Endothelial cell (in vitro differentiated cells): Measurements from ENCODE around the gene PCDHGA1. TPM values are rescaled to one million over a fixed set of nuclear protein-coding genes. Genes with fewer than 3 reads are reported as not detected.
A peak's percentile ranks its signal among the peaks of the same experiment; 100 is the strongest.

Experiments
- DNase-seq: peaks from one replicate; pipeline ENCODE4 v3.0.0; 2021; ENCODE audit warnings: low spot score
- H3K27ac Mint-ChIP-seq: one replicate; pipeline ENCODE4 v1.8.0; 2021; ENCODE audit warnings: mixed read lengths, inconsistent platforms; ENCODE audit not compliant: unreplicated experiment
- H3K27me3 Mint-ChIP-seq: one replicate; pipeline ENCODE4 v1.8.0; 2021; ENCODE audit warnings: mild to moderate bottlenecking, moderate library complexity, mixed read lengths, inconsistent platforms; ENCODE audit not compliant: unreplicated experiment
- H3K36me3 Mint-ChIP-seq: one replicate; pipeline ENCODE4 v1.8.0; 2021; ENCODE audit warnings: mild to moderate bottlenecking, low read depth, mixed read lengths, inconsistent platforms; ENCODE audit not compliant: unreplicated experiment
- H3K4me1 Mint-ChIP-seq: one replicate; pipeline ENCODE4 v1.8.0; 2021; ENCODE audit warnings: mild to moderate bottlenecking, mixed read lengths, inconsistent platforms; ENCODE audit not compliant: unreplicated experiment
- H3K4me3 Mint-ChIP-seq: one replicate; pipeline ENCODE4 v1.8.0; 2021; ENCODE audit warnings: mild to moderate bottlenecking, mixed read lengths, inconsistent platforms; ENCODE audit not compliant: unreplicated experiment
- H3K9me3 Mint-ChIP-seq: one replicate; pipeline ENCODE4 v1.8.0; 2021; ENCODE audit warnings: mixed read lengths, inconsistent platforms; ENCODE audit not compliant: unreplicated experiment
- total RNA-seq: library from RNA; stranded (reverse); fragmentation: NEBNext Ultra II Directional; extraction: Animal tissue kit (Norgen Biotek cat#: 25700); gene quantifications from one replicate; pipeline ENCODE4 v1.2.1, GENCODE V29; 2021; ENCODE audit not compliant: unreplicated experiment
- TF ChIP-seq, protein P1 (sequence below): fragments of 200-600 bp; sonication (generic); IDR thresholded peaks from one replicate; pipeline ENCODE4 v1.5.0; 2021; ENCODE audit warnings: antibody characterized with exemption; ENCODE audit not compliant: unreplicated experiment

Gene PCDHGA1
- total RNA-seq, 1 donor from 2014 or later = 1.4 TPM

GRCh38 chr5:141485321-141486055 lies 155.2 kb downstream of the PCDHGA1 start:
- peaks cover 12% of the 10 kb centered on the region for H3K27me3 Mint-ChIP-seq
- no peak overlapping the region for H3K27ac Mint-ChIP-seq
- no peak for DNase-seq
- peaks cover 42% of the 10 kb centered on the region for H3K4me1 Mint-ChIP-seq
- H3K36me3 Mint-ChIP-seq = peaks cover 49% of the 10 kb centered on the region
- H3K9me3 Mint-ChIP-seq = no peaks in the 10 kb centered on the region
- peak overlapping the region; percentile 76 for H3K4me3 Mint-ChIP-seq
- TF ChIP-seq, protein P1, sequence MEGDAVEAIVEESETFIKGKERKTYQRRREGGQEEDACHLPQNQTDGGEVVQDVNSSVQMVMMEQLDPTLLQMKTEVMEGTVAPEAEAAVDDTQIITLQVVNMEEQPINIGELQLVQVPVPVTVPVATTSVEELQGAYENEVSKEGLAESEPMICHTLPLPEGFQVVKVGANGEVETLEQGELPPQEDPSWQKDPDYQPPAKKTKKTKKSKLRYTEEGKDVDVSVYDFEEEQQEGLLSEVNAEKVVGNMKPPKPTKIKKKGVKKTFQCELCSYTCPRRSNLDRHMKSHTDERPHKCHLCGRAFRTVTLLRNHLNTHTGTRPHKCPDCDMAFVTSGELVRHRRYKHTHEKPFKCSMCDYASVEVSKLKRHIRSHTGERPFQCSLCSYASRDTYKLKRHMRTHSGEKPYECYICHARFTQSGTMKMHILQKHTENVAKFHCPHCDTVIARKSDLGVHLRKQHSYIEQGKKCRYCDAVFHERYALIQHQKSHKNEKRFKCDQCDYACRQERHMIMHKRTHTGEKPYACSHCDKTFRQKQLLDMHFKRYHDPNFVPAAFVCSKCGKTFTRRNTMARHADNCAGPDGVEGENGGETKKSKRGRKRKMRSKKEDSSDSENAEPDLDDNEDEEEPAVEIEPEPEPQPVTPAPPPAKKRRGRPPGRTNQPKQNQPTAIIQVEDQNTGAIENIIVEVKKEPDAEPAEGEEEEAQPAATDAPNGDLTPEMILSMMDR = no peak

DNA sequence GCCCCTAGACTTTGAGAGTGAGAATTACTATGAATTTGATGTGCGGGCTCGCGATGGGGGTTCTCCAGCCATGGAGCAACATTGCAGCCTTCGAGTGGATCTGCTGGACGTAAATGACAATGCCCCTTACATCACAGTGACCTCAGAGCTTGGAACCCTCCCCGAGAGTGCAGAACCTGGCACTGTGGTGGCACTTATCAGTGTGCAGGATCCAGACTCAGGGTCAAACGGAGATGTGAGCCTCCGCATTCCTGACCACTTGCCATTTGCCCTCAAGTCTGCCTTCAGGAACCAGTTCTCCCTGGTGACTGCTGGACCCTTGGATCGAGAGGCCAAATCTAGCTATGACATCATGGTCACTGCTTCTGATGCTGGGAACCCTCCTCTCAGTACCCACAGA lies 155.8 kb downstream of the PCDHGA1 start:
- Mint-ChIP-seq H3K36me3 (peaks cover 50% of the 10 kb centered on the region), H3K9me3 (no peaks in the 10 kb centered on the region), H3K27me3 (peaks cover 17% of the 10 kb centered on the region), H3K4me3 (peak overlapping the region; percentile 77), H3K4me1 (peaks cover 48% of the 10 kb centered on the region), H3K27ac (no peak overlapping the region)
- DNase-seq = no peak
- TF ChIP-seq, protein P1 = no peak

DNA sequence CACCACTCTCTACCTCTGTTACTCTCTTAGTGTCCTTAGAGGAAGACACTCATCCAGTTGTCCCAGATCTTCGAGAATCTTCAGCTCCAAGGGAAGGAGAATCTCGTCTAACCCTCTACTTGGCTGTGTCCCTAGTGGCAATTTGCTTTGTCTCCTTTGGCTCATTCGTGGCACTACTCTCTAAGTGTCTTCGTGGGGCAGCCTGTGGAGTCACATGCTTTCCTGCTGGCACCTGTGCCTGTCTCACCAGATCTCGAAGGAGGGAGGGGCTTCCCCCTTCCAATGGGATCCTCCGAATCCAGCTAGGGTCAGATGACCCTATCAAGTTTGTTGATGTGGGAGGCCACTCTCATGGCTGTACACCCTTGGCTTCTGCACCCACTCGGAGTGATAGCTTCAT lies 156.8 kb downstream of the PCDHGA1 start:
- DNase-seq = no peak
- no peak overlapping the region for H3K27ac Mint-ChIP-seq
- peaks cover 53% of the 10 kb centered on the region for H3K4me1 Mint-ChIP-seq
- no peaks in the 10 kb centered on the region for H3K9me3 Mint-ChIP-seq
- peak overlapping the region; percentile 62 for H3K4me3 Mint-ChIP-seq
- H3K27me3 Mint-ChIP-seq = peaks cover 17% of the 10 kb centered on the region
- peaks cover 51% of the 10 kb centered on the region for H3K36me3 Mint-ChIP-seq
- TF ChIP-seq, protein P1 = no peak

GRCh38 chr5:141488591-141489561 lies 158.6 kb downstream of the PCDHGA1 start, which contains the start of gene PCDHGC5:
Gene PCDHGC5 (plus strand): TSS chr5:141489081. CDS start chr5:141489241, 160 bp downstream.
- Mint-ChIP-seq H3K27ac (no peak within 1 kb of the TSS), H3K9me3 (no peaks in the 10 kb centered on the region), H3K4me3 (peak within 1 kb of the TSS; percentile 25), H3K4me1 (peaks cover 42% of the 10 kb centered on the region), H3K36me3 (peaks cover 46% of the 10 kb centered on the region), H3K27me3 (peaks cover 22% of the 10 kb centered on the region)
- no peak for DNase-seq
- TF ChIP-seq, protein P1 = no peak
